Osteoblast (primary cell): Measurements from ENCODE around the gene ACAP3. TPM values are rescaled to one million over a fixed set of nuclear protein-coding genes. Genes with fewer than 3 reads are reported as not detected.

Experiments used
- DNase-seq: peaks from one replicate; pipeline ENCODE4 v3.0.0; 2011; ENCODE audit warnings: low spot score, mixed read lengths; ENCODE audit not compliant: insufficient read length; ENCODE audit errors: missing footprints
- H2AFZ ChIP-seq: 2 replicates; pipeline ENCODE4 v1.6.0; 2011; ENCODE audit warnings: mild to moderate bottlenecking, low read length
- H3K27ac ChIP-seq: 2 replicates; pipeline ENCODE4 v1.5.1; 2011; ENCODE audit warnings: mild to moderate bottlenecking, low read depth, low read length, moderate library complexity
- H3K27me3 ChIP-seq: 2 replicates; pipeline ENCODE4 v1.6.0; 2012; ENCODE audit warnings: mild to moderate bottlenecking, control low read depth, inconsistent platforms, low read length, moderate library complexity; ENCODE audit not compliant: insufficient read depth
- H3K36me3 ChIP-seq: 2 replicates; pipeline ENCODE4 v1.5.1; 2011; ENCODE audit warnings: mild to moderate bottlenecking, low read length, control low read depth, moderate library complexity; ENCODE audit not compliant: insufficient read depth
- H3K4me1 ChIP-seq: 2 replicates; pipeline ENCODE4 v1.5.1; 2011; ENCODE audit warnings: mild to moderate bottlenecking, low read length, control low read depth, moderate library complexity; ENCODE audit not compliant: insufficient read depth
- H3K4me2 ChIP-seq: 2 replicates; pipeline ENCODE4 v1.6.0; 2011; ENCODE audit warnings: mild to moderate bottlenecking, low read length; ENCODE audit not compliant: insufficient read depth
- H3K4me3 ChIP-seq: fragments of 200-600 bp; sonication (generic); 3 replicates; pipeline ENCODE4 v1.5.1; 2012; ENCODE audit warnings: mild to moderate bottlenecking, low read length, inconsistent platforms; ENCODE audit not compliant: insufficient read depth
- H3K79me2 ChIP-seq: 2 replicates; pipeline ENCODE4 v1.6.0; 2012; ENCODE audit warnings: mild to moderate bottlenecking, low read length, control low read depth, inconsistent platforms; ENCODE audit not compliant: insufficient read depth
- H3K9me3 ChIP-seq: 2 replicates; pipeline ENCODE4 v1.5.1; 2011; ENCODE audit warnings: low read depth, low read length, control low read depth
- H4K20me1 ChIP-seq: 2 replicates; pipeline ENCODE4 v1.6.0; 2012; ENCODE audit warnings: mild to moderate bottlenecking, low read length, control low read depth; ENCODE audit not compliant: insufficient read depth
- total RNA-seq: library from RNA; depleted of rRNA; stranded (reverse); fragments of >200 nt; gene quantifications from 2 replicates; pipeline ENCODE4 v1.2.3, GENCODE V29; 2012
- TF ChIP-seq, protein P1 (sequence below): IDR thresholded peaks from 2 replicates; pipeline ENCODE4 v1.5.1; 2011; ENCODE audit warnings: mild to moderate bottlenecking, low read depth, low read length, moderate library complexity; ENCODE audit errors: extremely low read depth

Gene ACAP3
- total RNA-seq, 1 donor: 46.7 TPM

DNA sequence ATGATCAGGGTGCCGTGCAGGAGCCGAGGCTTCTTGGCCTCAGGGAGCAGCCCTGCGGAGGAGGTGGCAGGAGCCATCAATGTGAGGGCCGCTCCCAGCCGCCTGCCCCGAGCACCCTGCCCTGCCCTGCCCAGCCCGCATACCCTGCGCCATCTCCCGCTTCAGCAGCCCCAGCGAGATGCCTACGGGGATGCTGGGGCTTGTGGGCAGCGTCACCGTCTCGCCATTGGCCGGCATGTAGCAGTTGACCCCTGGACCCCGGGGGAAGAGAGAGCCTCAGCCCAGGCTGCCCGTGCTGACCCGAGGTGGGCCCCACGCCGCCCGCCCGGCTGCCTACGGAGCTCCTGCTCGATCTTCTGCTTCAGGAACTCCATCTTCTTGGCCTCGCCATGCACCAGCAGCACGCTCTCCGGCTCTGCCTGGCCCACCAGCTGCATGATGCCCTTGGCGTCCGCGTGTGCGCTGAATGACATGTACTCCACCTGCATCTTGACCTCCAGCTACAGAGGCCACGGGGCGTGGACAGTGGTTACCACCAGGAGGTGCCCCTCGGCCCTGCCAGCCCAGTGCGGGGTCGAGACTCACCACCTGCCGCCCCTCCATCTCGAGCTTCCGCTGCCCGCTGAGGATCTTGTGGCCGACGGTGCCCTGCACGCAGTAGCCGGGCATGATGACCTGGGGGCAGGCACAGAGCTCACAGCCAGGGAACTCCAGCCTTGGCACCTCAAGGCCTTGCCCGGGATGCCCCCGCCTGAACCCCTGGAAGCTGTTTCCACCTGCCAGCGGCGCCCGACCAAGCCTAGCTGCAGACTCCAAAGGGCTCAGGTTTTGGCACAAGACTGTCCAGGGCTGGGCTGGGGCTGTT, 5.0 kb upstream of the ACAP3 start:
- TF ChIP-seq, protein P1, sequence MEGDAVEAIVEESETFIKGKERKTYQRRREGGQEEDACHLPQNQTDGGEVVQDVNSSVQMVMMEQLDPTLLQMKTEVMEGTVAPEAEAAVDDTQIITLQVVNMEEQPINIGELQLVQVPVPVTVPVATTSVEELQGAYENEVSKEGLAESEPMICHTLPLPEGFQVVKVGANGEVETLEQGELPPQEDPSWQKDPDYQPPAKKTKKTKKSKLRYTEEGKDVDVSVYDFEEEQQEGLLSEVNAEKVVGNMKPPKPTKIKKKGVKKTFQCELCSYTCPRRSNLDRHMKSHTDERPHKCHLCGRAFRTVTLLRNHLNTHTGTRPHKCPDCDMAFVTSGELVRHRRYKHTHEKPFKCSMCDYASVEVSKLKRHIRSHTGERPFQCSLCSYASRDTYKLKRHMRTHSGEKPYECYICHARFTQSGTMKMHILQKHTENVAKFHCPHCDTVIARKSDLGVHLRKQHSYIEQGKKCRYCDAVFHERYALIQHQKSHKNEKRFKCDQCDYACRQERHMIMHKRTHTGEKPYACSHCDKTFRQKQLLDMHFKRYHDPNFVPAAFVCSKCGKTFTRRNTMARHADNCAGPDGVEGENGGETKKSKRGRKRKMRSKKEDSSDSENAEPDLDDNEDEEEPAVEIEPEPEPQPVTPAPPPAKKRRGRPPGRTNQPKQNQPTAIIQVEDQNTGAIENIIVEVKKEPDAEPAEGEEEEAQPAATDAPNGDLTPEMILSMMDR: no peak
- H3K36me3 ChIP-seq: peaks cover 50% of the 10 kb centered on the region
- DNase-seq: no peak
- peaks cover 28% of the 10 kb centered on the region for H4K20me1 ChIP-seq
- H2AFZ ChIP-seq: no peak overlapping the region
- no peaks in the 10 kb centered on the region for H3K9me3 ChIP-seq
- peaks cover 5% of the 10 kb centered on the region for H3K4me1 ChIP-seq
- H3K4me2 ChIP-seq: no peak overlapping the region
- H3K4me3 ChIP-seq: no peak overlapping the region
- H3K27ac ChIP-seq: no peak overlapping the region
- H3K79me2 ChIP-seq: peaks cover 46% of the 10 kb centered on the region
- no peaks in the 10 kb centered on the region for H3K27me3 ChIP-seq

DNA sequence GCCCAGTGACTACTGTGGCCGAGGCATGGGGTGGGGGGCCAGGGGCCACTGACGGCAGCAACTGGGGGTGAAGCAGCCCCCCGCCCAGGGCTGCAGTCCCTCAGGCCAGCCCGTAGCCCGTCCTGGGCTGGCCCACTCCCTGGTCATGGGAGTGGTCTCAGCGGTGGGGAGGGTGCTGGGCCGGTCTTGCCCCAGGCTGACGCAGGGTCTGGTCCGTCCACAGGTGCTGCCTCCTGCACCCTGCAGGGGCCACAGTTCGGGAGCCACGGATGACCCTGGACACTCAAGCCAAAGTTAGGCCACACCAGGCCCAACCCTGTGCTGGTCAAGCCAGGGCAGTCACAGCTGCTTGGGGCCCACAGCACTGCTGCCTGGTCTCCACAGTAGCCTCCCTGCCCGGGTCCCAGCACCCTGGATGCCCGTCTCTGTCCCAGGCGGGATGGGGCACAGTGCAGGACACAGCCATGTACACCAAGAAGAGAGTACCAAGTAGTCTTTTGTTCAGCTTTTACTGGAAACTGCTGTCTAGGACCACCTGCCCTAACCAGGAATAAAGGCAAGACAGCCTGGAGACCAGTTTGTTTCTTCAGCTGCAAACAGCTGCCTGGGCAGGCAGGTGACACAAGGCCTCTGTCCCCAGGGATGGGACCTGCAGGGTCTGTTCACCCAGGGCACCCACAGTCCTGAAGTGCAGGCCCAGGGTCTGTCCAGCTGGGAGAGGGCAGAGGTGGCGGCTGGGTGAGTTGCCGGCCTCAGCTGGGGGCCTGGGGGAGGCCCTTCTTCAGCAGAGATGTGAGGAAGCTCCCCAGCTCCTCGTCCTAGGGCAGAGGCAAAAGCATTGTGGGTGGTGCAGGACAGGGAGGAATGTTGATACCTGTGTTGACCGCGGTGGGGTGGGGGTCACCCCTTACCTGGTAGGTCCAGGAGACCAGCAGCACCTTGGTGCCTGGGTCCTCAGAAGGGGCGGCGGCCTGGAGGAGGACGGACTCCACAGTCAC, 3.7 kb upstream of the ACAP3 start:
- Histone ChIP-seq H3K27me3 (no peaks in the 10 kb centered on the region), H3K36me3 (peaks cover 42% of the 10 kb centered on the region), H3K9me3 (no peaks in the 10 kb centered on the region), H4K20me1 (peaks cover 32% of the 10 kb centered on the region), H3K4me3 (no peak overlapping the region), H2AFZ (no peak overlapping the region), H3K79me2 (peaks cover 50% of the 10 kb centered on the region), H3K4me1 (peaks cover 13% of the 10 kb centered on the region), H3K4me2 (no peak overlapping the region), H3K27ac (no peak overlapping the region)
- TF ChIP-seq, protein P1: no peak
- no peak for DNase-seq

DNA sequence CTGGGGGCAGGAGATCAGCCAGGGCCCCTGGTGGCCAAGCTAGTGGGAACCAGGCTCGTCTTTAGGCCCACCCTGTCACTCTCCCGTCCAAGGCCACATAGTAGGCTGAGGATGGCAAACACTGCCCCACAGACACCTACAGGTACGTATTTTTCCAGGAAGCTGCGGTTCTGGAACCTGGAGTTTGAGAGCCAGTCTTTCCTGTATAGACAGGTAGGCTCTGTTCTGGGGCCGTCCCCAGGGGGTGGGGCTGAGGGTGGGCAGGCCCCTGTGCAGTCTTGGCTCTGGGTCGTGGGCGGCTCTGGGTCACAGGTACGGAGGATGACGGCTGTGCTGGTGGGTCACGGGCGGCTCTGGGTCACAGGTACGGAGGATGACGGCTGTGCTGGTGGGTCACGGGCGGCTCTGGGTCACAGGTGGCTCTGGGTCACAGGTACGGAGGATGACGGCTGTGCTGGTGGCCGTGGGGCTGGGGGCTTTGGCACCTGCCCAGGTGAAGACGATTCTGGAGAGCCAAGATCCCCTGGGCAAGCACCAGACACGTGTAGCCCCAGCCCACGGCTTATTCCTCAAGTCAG, 2.8 kb upstream of the ACAP3 start:
- Histone ChIP-seq H2AFZ (no peak overlapping the region), H3K4me2 (no peak overlapping the region), H3K36me3 (peaks cover 42% of the 10 kb centered on the region), H4K20me1 (peaks cover 37% of the 10 kb centered on the region), H3K4me1 (peaks cover 21% of the 10 kb centered on the region), H3K9me3 (no peaks in the 10 kb centered on the region), H3K27me3 (no peaks in the 10 kb centered on the region), H3K4me3 (no peak overlapping the region), H3K27ac (no peak overlapping the region), H3K79me2 (peaks cover 52% of the 10 kb centered on the region)
- no peak for DNase-seq
- TF ChIP-seq, protein P1: no peak
